Measurements from ENCODE around the gene FGF21. TPM values are rescaled to one million over a fixed set of nuclear protein-coding genes. Genes with fewer than 3 reads are reported as not detected.
"Not testable (repeated sequence)": the region's sequence is repeated elsewhere in the genome, so short reads cannot be mapped to it uniquely, and the experiment has no call there.

The FGF21 gene
- total RNA-seq, 1 donor from 2014 or later: not detected

DNA sequence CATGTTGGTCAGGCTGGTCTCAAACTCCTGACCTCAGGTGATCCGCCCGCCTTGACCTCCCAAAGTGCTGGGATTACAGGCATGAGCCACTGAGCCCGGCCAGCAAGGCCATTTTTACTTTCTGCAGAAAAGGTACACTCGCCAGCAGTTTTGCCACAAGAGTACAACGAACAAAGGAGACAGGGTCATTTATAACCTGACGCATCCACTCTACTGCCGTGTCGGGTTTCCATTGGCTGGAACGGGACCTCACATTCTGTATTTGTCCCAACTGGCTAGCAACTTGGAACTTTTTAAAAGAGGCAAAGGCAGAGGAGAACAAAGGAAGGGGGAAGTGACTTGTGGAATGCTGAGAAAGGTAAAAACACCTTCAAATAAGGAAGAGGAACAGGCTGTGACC, 32.0 kb downstream of the FGF21 start:
- not testable (repeated sequence) for DNase-seq

- DNase-seq: no peak
Observed at GRCh38 chr19:48793271-48793670, 37.9 kb downstream of the FGF21 start.

DNA sequence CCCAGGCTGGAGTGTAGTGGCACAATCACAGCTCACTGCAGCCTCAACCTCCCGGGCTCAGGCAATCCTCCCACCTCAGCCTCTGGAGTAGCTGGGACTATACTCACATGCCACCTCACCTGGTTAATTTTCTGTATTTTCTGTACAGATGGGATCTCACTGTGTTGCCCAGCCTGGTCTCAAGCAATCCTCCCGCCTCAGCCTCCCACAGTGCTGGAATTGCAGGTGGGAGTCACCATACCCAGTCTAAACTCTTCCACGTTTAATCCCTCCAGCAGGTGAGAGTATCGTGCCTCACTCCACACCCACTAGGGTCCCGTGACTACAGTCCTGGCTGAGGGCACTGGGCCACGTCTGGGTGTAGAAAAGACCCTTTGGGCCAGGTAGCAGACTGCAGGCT, 39.0 kb downstream of the FGF21 start:
- DNase-seq: no peak

DNA sequence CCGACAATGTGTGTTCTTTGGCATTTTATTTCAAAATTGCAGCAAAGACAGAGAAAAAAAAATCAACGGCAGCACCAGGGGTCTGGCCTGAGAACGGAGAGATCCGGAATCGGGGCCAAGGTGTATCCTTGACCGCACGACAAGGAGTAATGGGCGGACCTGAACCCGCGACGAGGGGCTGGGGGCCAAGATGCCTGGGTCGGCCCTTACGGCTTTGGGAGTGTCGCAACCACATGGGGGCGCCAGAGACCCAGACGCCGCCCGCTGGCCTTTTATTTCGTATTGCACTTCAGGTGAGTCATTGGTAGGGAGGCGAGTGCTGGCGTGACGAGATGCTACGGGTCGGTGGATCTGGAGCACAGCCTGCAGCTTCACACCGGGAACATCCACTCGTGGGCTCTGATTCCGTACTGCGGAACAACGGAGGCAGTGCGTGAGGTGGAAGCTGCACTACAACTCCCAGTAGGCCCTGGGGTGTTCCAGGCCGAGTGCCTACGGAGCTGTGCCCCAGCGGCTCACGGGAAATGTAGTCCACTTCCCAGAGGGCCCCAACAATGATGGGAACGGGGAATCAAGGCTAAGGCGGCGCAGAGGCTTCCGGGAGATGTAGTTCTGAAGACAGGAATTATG, 39.8 kb downstream of the FGF21 start:
- peak; percentile 97 for DNase-seq

GRCh38 chr19:48795685-48796070, 40.4 kb downstream of the FGF21 start:
- no peak for DNase-seq

GRCh38 chr19:48796298-48797083, 41.2 kb downstream of the FGF21 start:
- no peak for DNase-seq

- no peak for DNase-seq
Observed at GRCh38 chr19:48797103-48797502, 41.8 kb downstream of the FGF21 start.

- no peak for DNase-seq
Observed at GRCh38 chr19:48798937-48799336, 43.6 kb downstream of the FGF21 start.

- no peak for DNase-seq
Observed at GRCh38 chr19:48799358-48800300, 44.3 kb downstream of the FGF21 start.

DNA sequence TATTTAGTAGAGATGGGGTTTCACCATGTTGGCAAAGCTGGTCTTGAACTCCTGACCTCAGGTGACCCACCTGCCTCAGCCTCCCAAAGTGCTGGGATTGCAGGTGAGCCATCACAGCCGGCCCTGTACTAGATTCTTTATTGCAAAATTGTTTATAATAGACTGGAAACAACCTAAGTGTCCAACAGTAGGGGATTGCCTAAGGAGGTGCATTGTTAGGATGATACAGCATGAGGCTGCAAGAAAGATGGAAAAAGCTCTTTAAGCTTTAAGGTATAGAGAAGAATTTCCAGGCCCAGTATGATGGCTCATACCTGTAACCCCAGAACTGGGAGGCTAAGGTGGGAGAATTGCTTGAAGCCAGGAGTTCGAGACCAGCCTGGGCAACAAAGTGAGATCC, 47.3 kb downstream of the FGF21 start:
- no peak for DNase-seq

DNA sequence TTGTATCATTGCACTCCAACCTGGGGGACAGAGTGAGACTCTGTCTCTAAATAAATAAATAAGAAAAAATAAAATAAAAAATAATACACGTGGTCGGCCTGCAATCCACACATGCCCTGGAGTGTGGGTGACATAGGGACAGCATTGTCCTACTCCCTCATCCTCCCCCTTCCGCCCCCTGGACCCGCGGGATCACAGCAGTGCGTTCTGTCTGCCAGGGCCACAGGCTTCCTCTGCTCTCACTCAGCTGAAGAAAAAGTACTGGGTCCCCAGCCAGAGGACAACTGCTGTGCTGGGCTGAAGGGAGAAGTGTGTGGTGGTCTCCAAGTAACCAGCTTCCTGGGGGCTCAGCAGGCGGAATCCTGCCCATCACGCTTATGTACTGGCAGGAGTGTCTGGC, 49.2 kb downstream of the FGF21 start:
- no peak for DNase-seq

- no peak for DNase-seq
Observed at GRCh38 chr19:48805452-48805851, 50.1 kb downstream of the FGF21 start.

DNA sequence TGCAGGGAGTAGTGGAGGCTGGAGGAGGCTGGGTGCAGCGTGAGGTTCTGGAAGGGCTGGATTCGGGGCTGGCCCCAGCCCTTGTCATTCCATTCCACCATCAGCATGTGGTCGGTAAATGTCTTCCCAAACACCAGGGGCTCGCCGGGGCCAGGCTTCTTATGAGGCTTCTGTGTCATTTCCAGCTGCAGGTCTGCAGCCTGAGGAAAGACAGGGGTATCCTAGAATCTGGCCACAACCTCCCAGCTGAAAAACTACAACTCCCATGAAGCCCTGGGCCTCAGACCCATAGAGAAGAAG, 51.1 kb downstream of the FGF21 start:
- peak; percentile 84 for DNase-seq

DNA sequence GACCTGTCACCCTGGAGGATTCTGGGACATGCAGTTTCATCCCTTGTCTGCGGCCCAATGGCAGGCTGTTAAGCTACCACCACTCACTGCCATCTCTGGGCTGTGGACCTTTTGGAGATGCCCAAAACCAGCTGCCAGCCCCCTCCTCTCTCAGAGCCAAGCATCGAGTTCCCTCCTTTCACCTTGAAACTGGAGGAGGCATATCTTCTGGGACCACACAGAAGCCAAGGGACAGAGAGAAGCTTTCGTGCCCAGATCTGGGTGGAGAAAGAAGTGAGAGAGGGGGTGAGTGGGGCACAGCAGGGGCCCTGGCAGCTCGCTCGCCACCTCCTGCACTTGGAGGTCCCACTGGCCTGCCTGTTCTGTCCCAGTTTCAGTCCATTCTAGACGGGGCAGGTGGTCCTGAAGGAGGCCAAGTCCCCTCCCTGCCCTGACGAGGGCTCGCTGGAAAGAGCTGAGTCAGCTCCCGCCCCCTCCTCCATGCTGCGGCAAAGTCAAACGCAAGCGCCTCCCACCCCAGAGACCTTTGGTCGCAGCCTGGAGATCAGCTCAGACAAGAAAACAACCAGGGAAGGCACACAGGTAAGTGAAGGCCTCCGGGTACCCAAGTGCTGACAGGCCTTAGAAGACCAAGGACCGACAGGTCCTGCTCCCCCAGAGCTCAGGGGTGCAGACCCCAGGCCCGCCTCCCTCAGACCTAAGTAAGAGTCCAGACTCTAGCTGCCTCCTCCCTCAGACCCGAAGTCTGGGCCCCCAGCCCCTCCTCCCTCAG, 51.7 kb downstream of the FGF21 start:
- no peak for DNase-seq

- DNase-seq: no peak
Observed at GRCh38 chr19:48807590-48808308, 52.4 kb downstream of the FGF21 start.

Small RNAs within 50 kb of the gene (small RNA-seq; reads per million reads assigned to genes)
- gene RNU6-317P (ENCODE audit: low replicate concordance): not detected

Other genes with a start within 250 kb of the FGF21 start
- gene LMTK3, start 243.7 kb upstream of the FGF21 start, total RNA-seq: 0.92 TPM
- 2.4 TPM for gene SULT2B1, start 203.4 kb upstream of the FGF21 start, total RNA-seq
- gene SPACA4, start 148.8 kb upstream of the FGF21 start, total RNA-seq: not detected
- 10.2 TPM for gene FAM83E, start 140.4 kb upstream of the FGF21 start, total RNA-seq
- gene RPL18, start 136.3 kb upstream of the FGF21 start, total RNA-seq: 1,428 TPM
- gene SPHK2, start 136.0 kb upstream of the FGF21 start, total RNA-seq: 9.2 TPM
- 8.7 TPM for gene DBP, start 118.1 kb upstream of the FGF21 start, total RNA-seq
- gene CA11, start 109.3 kb upstream of the FGF21 start, total RNA-seq: 3.7 TPM
- 0.21 TPM for gene NTN5, start 82.5 kb upstream of the FGF21 start, total RNA-seq
- gene FUT2, start 59.6 kb upstream of the FGF21 start, total RNA-seq: 3.0 TPM
- 4.3 TPM for gene MAMSTR, start 35.8 kb upstream of the FGF21 start, total RNA-seq
- gene RASIP1, start 14.9 kb upstream of the FGF21 start, total RNA-seq: 24.1 TPM
- gene IZUMO1, start 8.6 kb upstream of the FGF21 start, total RNA-seq: not detected
- 1.1 TPM for gene FUT1, start 2.9 kb upstream of the FGF21 start, total RNA-seq
- gene BCAT2, start 55.5 kb downstream of the FGF21 start, total RNA-seq: 23.1 TPM
- gene HSD17B14, start 81.0 kb downstream of the FGF21 start, total RNA-seq: 1.2 TPM
- 18.1 TPM for gene PLEKHA4, start 113.1 kb downstream of the FGF21 start, total RNA-seq
- 64.0 TPM for gene PPP1R15A, start 116.9 kb downstream of the FGF21 start, total RNA-seq
- gene TULP2, start 143.2 kb downstream of the FGF21 start, total RNA-seq: not detected
- 154 TPM for gene NUCB1, start 144.8 kb downstream of the FGF21 start, total RNA-seq
- not detected for gene DHDH, start 178.2 kb downstream of the FGF21 start, total RNA-seq
- gene BAX, start 199.4 kb downstream of the FGF21 start, total RNA-seq: 22.1 TPM
- 430 TPM for gene FTL, start 209.8 kb downstream of the FGF21 start, total RNA-seq
- 88.6 TPM for gene GYS1, start 237.8 kb downstream of the FGF21 start, total RNA-seq
- 96.6 TPM for gene RUVBL2, start 238.4 kb downstream of the FGF21 start, total RNA-seq

Measured in tongue (tissue), 3 donors.